Measurements from ENCODE around the gene GPRIN3. TPM values are rescaled to one million over a fixed set of nuclear protein-coding genes. Genes with fewer than 3 reads are reported as not detected.

Gene GPRIN3
- total RNA-seq, 1 donor from 2014 or later, result 6.1 TPM

DNA sequence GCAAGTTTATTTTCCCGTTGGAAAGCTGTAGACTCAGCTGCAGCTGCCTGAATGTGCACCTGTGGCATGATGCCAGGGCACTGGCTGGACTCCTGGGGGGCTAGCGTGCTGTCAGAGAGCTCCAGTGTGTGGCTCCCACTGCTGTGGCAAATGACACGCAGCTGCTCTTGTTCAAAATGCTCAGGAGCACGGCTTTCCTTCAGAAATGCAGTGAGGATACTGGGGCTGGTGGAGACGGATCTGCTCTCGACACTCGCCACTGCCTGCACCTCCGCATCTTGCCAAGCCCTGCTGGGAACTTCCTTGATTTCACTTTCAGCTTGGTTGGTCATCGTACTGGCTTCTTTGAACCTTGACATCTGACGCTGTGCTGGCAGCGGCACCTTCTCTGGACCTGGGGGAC, 58.7 kb downstream of the GPRIN3 start:
- H3K4me3 ChIP-seq, result no peak overlapping the region
- H3K9me3 ChIP-seq, result no peaks in the 10 kb centered on the region
- no peaks in the 10 kb centered on the region for H3K36me3 ChIP-seq
- TF ChIP-seq CTCF (IDR thresholded peaks at IDR 0.05), result no peak
- no peak for TF ChIP-seq POLR2AphosphoS5 (IDR thresholded peaks at IDR 0.05; ENCODE audit: insufficient read depth in 1 of 2, low read depth in 1 of 2)
- no peak for TF ChIP-seq POLR2A (IDR thresholded peaks at IDR 0.05)
- no peaks in the 10 kb centered on the region for H3K27me3 ChIP-seq
- intact Hi-C loops (cut with DNase I), result no loop called here
- H3K4me1 ChIP-seq, result no peaks in the 10 kb centered on the region
- H3K27ac ChIP-seq, result no peak overlapping the region
- no peak for DNase-seq (ENCODE audit: extremely low spot score in 2 of 2)

DNA sequence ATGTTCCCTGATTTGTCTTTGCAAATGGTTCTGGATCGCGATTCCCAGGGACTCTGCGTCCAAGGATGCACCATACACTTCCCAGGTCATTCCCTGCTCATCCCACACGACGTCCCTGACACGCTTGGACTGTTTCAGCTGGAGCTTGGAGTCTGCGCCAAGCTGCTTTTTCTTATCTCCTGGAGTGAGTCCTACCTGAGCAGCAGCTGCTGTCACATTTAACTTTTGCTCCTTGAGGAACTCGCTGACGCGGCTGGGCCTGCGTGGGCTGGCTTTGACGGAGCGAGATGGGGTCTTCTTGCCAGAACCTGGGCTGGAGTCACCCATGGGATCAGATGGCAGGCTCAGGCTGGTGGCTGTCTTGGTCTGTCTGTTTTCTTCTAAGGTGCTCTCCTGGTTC, 59.6 kb downstream of the GPRIN3 start:
- no peak for DNase-seq (ENCODE audit: extremely low spot score in 2 of 2)
- Histone ChIP-seq H3K4me3 (no peak overlapping the region), H3K27me3 (no peaks in the 10 kb centered on the region), H3K27ac (no peak overlapping the region), H3K36me3 (no peaks in the 10 kb centered on the region), H3K9me3 (no peaks in the 10 kb centered on the region), H3K4me1 (peaks cover 6% of the 10 kb centered on the region)
- intact Hi-C loops (cut with DNase I), result no loop called here
- TF ChIP-seq POLR2AphosphoS5 (IDR thresholded peaks at IDR 0.05; ENCODE audit: insufficient read depth in 1 of 2, low read depth in 1 of 2), result no peak
- no peak for TF ChIP-seq POLR2A (IDR thresholded peaks at IDR 0.05)
- no peak for TF ChIP-seq CTCF (IDR thresholded peaks at IDR 0.05)

GRCh38 chr4:89245459-89245858, 62.1 kb downstream of the GPRIN3 start:
- no peaks in the 10 kb centered on the region for H3K27me3 ChIP-seq
- peaks cover 6% of the 10 kb centered on the region for H3K4me1 ChIP-seq
- no peaks in the 10 kb centered on the region for H3K9me3 ChIP-seq
- no peak for DNase-seq (ENCODE audit: extremely low spot score in 2 of 2)
- H3K27ac ChIP-seq, result no peak overlapping the region
- intact Hi-C loops (cut with DNase I), result no loop called here
- no peaks in the 10 kb centered on the region for H3K36me3 ChIP-seq
- no peak for TF ChIP-seq CTCF (IDR thresholded peaks at IDR 0.05)
- no peak for TF ChIP-seq POLR2AphosphoS5 (IDR thresholded peaks at IDR 0.05; ENCODE audit: insufficient read depth in 1 of 2, low read depth in 1 of 2)
- no peak for TF ChIP-seq POLR2A (IDR thresholded peaks at IDR 0.05)
- no peak overlapping the region for H3K4me3 ChIP-seq

- intact Hi-C loops (cut with DNase I), result no loop called here
- no peaks in the 10 kb centered on the region for H3K9me3 ChIP-seq
- H3K27me3 ChIP-seq, result no peaks in the 10 kb centered on the region
- no peak overlapping the region for H3K4me3 ChIP-seq
- DNase-seq (ENCODE audit: extremely low spot score in 2 of 2), result no peak
- H3K4me1 ChIP-seq, result peaks cover 6% of the 10 kb centered on the region
- TF ChIP-seq CTCF (IDR thresholded peaks at IDR 0.05), result no peak
- no peak for TF ChIP-seq POLR2A (IDR thresholded peaks at IDR 0.05)
- TF ChIP-seq POLR2AphosphoS5 (IDR thresholded peaks at IDR 0.05; ENCODE audit: insufficient read depth in 1 of 2, low read depth in 1 of 2), result no peak
- H3K27ac ChIP-seq, result no peak overlapping the region
- no peaks in the 10 kb centered on the region for H3K36me3 ChIP-seq
Observed at GRCh38 chr4:89243733-89244252, 63.8 kb downstream of the GPRIN3 start.

DNA sequence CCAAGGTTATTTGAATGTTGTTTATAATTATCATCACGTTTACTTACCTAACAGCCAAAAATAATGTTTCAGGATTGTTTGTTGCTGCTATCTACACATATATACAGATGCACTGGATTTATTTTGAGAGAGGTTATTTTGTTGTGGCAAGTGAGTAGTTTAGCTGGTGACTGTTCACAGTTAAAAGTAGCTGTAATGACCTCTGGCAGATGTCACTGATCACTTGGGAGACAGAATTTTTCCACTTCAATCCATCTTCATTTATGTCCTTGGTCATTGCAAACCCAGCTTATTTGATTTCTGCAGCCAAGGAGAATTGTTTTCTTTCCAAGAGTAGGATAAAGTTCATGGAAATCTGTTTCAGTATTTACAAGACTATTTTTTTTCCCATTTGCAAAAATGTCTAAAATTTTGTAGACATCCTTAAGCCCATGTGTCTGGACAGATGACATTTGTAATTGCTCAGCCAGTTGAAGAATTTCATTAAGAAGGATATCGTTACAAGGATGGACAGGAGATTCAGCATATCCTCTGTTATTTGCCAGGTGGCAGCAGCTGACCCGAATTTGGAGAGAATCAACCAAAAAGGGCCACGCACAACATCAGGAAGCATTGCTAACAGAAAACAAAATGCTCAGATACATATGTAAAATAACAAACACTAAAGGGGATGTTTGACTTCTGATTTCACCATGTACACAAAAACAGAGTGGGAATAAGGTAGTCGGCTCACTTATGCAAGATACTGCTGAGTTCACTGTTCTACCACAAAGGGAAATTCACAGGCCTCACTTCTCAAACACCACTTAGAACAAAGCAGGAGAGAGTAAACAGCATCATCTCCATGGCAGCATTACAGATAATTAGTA, 64.5 kb downstream of the GPRIN3 start:
- intact Hi-C loops (cut with DNase I), result no loop called here
- no peaks in the 10 kb centered on the region for H3K9me3 ChIP-seq
- no peak overlapping the region for H3K4me3 ChIP-seq
- no peak for DNase-seq (ENCODE audit: extremely low spot score in 2 of 2)
- H3K27ac ChIP-seq, result no peak overlapping the region
- TF ChIP-seq POLR2AphosphoS5 (IDR thresholded peaks at IDR 0.05; ENCODE audit: insufficient read depth in 1 of 2, low read depth in 1 of 2) (no peak), CTCF (IDR thresholded peaks at IDR 0.05) (no peak), POLR2A (IDR thresholded peaks at IDR 0.05) (no peak)
- H3K27me3 ChIP-seq, result no peaks in the 10 kb centered on the region
- H3K36me3 ChIP-seq, result no peaks in the 10 kb centered on the region
- peaks cover 6% of the 10 kb centered on the region for H3K4me1 ChIP-seq

All from vagina (tissue), 2 donors.